Activated naive CD4-positive, alpha-beta T cell treated with anti-CD3 and anti-CD28 coated beads, Interleukin-2, amount 50 U/mL, for 72 hours (primary cell): Measurements from ENCODE around the gene HEY2. TPM values are rescaled to one million over a fixed set of nuclear protein-coding genes. Genes with fewer than 3 reads are reported as not detected.
"Not testable (repeated sequence)": the region's sequence is repeated elsewhere in the genome, so short reads cannot be mapped to it uniquely, and the experiment has no call there.

Experiments used
- ATAC-seq, 2 donors: fragments of 150-1000 bp; cut with Tn5 transposase; 2 replicates each; pipeline ENCODE4 v1.10.0; 2021; ENCODE audit warnings: mild to moderate bottlenecking in 2 of 2, moderate library complexity in 2 of 2
- DNase-seq, 2 donors: peaks; one replicate each; pipeline ENCODE4 v3.0.0; 2021 to 2022; ENCODE audit warnings: low spot score in 2 of 2
- H3K27ac Mint-ChIP-seq, 2 donors: one replicate each; pipeline ENCODE4 v1.8.0; 2022; ENCODE audit warnings: mild to moderate bottlenecking in 2 of 2, mixed read lengths in 2 of 2
- H3K36me3 Mint-ChIP-seq, 2 donors: one replicate each; pipeline ENCODE4 v1.8.0; 2022; ENCODE audit warnings: mixed read lengths in 2 of 2
- H3K9me3 Mint-ChIP-seq, 2 donors: one replicate each; pipeline ENCODE4 v1.8.0; 2022; ENCODE audit warnings: mixed read lengths in 2 of 2
- total RNA-seq, 2 donors: library from RNA; stranded (reverse); gene quantifications; one replicate each; pipeline ENCODE4 v1.2.3, GENCODE V29; 2022

Gene HEY2
- total RNA-seq, 2 donors from 2014 or later, result not detected

DNA sequence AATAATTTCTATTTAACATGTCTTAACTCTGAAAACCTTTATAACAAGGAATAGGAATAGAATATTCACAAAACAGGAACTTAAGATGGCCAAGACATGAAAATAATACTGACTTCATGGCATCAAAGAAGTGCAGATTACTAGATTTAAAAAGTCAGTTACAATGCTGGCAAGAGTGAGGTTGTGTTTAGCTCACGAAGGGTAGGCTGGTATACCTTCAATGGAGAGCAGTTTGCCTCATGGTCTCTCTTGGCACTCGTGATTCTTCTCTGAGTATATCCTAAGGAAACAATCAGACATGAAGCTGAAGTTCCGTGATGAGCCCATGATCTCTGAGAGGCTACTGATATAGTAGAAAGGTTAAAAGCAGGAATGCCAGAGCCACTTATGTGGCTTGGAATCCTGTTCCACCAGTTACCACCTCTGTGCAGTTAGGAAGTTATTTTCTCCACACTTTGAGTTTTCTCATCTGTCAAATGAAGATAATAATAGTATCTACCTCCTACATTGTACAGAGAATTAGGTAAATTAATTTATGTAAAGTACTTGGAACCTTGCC lies 48.5 kb downstream of the HEY2 start:
- DNase-seq (no peak), ATAC-seq (no peak)
- H3K27ac Mint-ChIP-seq, result no peak overlapping the region
- peaks cover 0 to 4% of the 10 kb centered on the region in 2 donors for H3K36me3 Mint-ChIP-seq
- no peaks in the 10 kb centered on the region for H3K9me3 Mint-ChIP-seq

DNA sequence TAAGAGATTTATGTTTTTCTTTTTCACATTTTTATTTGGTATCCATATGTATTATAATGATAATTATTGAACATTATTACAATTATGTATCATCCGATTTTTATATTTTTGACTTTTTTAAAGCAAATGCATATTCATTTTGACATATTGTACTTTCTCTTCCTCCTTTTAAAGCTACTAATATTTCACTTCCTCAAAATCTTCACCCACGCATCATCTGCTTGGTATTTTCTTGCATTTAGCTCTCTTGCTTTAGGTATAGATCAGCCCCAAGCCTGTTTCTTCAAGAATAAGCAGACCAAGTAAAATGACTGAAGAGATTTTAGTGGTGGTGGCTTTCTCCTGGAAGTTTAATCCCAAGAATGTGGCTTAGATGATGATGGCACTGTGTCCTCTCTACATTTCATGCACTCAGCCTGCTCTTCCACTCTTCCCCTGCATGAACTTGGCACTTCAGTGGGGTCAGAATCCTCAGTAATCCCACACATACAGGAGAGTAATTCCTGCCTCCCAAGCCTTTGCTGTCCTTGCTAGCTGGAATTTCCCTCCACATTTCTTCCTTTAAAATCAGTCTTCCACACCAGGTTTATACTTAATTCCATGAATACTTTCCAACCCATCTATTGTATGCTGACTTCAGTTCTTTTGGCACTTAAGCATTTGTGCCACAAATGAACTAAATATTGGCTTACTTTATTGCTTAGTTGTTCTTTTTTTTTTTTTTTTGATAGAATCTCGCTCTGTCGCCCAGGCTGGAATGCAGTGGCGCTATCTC lies 49.5 kb downstream of the HEY2 start:
- DNase-seq (no peak), ATAC-seq (no peak)
- no peak overlapping the region for H3K27ac Mint-ChIP-seq
- H3K36me3 Mint-ChIP-seq, result peaks cover 0 to 4% of the 10 kb centered on the region in 2 donors
- H3K9me3 Mint-ChIP-seq, result no peaks in the 10 kb centered on the region

DNA sequence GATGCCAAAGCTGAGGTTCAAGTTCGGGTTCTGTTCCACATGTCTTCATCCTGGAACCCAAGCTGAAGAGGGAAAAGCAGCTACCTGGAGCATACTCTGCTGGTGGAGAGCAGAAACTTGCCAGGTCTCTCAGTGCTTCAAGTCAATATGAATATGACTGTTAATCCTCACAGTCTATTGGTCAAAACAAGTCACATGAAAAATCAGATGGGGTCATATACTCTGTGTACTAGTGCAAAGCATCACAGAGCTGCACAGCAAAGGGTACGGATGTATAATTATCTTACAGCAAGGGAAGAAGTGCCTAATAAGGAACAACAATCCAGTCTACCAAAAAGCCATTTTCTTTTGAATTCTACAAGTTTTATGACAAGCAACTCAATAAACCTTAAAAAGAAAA lies 53.0 kb downstream of the HEY2 start:
- DNase-seq (no peak), ATAC-seq (no peak)
- peaks cover 0 to 4% of the 10 kb centered on the region in 2 donors for H3K36me3 Mint-ChIP-seq
- no peak overlapping the region for H3K27ac Mint-ChIP-seq
- no peaks in the 10 kb centered on the region for H3K9me3 Mint-ChIP-seq

DNA sequence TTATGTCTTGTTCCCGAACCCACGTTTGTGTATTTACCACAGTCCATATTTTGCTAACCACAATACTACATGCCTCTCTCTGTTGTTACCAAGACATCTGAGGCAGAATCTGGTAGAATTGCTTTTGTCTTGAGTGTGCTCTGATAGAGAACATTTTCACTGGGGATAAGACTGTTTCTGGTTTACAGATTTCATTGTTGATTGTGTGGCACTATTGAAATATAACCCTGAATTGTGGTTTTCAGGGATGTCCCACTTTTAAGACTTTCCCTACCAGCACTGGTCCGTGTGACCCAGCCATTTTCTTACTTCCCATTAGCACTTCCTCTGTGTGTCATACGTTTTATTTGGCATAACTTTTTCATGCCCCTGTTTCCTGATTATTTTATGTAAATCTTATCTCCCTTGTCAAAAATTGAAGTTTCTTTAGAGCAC lies 53.5 kb downstream of the HEY2 start:
- H3K9me3 Mint-ChIP-seq, result no peaks in the 10 kb centered on the region
- H3K27ac Mint-ChIP-seq, result no peak overlapping the region
- ATAC-seq (no peak), DNase-seq (no peak)
- H3K36me3 Mint-ChIP-seq, result peaks cover 0 to 5% of the 10 kb centered on the region in 2 donors

DNA sequence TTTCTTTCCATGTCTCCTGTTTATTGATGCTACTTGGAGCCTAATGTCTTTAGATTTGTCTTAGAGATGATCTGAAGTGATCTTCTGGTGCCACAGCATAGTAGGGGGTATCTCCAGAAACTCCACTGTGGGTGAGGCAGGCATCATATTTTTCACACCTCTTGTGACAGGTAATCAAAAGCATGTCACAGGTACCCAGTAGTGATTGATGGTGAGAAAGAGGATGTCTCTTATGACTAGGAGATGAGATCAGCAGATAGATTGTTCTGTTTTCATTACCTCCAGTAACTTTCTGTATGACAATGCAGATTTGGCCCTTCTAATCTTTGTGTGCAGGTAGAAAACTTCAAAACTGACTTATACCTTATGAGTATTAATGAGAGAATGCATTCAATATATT lies 54.8 kb downstream of the HEY2 start:
- peak; percentile 78 to 88 for ATAC-seq
- no peaks in the 10 kb centered on the region for H3K9me3 Mint-ChIP-seq
- H3K36me3 Mint-ChIP-seq, result peaks cover 0 to 18% of the 10 kb centered on the region in 2 donors
- H3K27ac Mint-ChIP-seq, result peak overlapping the region; percentile 5 to 31
- DNase-seq, result peak in 1 of 2 donors; percentile 42

DNA sequence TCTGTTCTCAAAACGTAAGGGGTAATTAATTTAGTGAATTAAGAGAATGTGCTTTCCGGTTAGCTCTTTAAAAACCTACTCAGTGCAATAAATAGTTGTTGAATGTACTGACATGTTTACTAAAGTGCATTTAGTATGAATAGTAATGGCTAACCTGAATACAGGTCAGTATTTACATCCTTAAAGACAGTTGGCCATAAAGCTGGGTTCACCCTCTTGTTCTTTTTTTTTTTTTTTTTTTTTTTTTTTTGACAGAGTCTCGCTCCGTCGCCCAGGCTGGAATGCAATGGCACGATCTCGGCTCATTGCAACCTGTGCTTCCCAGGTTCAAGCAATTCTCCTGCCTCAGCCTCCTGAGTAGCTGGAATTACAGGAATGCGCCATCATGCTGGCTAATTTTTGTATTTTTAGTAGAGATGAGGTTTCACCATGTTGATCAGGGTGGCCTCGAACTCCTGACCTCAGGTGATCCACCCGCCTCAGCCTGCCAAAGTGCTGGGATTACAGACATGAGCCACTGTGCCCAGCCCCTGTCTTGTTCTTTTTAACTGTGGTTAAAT lies 55.5 kb downstream of the HEY2 start:
- not testable (repeated sequence) for ATAC-seq, H3K27ac Mint-ChIP-seq, DNase-seq, H3K9me3 Mint-ChIP-seq
- peaks cover 0 to 18% of the 10 kb centered on the region in 2 donors for H3K36me3 Mint-ChIP-seq

DNA sequence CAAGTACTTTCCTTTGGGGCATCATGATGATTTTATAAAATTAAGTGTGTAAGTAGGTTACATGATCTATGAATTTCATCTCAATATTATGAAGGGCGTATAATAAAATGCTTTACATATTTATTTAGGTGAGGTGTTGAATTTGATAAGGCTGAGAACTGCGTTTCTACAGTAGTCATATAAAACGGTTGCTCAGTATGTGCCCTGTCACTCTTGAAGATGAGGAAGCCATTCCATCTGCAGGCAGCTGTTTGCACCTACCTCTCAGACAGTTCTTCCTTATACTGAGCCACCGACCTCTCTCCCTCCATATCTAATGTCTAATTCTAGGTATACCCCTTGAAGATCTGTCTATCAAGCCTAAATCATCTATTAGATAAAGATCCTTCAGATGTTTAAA lies 57.4 kb downstream of the HEY2 start:
- DNase-seq, result no peak
- H3K9me3 Mint-ChIP-seq, result no peaks in the 10 kb centered on the region
- peaks cover 0 to 18% of the 10 kb centered on the region in 2 donors for H3K36me3 Mint-ChIP-seq
- peak overlapping the region; percentile 24 to 63 for H3K27ac Mint-ChIP-seq
- ATAC-seq, result peak in 1 of 2 donors; percentile 16

DNA sequence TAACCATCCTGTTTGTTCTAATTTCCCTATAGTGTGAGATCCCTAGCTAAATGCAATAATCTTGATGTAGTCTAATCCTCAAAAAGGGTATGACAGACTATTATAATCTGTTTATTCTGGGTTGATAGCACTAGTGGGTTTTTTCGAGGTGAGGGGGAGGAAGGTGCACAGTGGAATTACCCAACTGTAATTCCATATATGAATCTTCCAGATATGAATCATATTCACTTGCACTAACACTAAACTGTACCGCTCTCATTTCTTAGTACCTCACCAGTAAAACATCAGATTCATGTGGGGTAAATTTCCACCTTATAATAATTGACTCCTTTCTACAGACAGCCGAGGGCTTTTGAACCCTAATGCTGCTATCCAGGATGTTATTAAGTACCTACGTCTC lies 57.9 kb downstream of the HEY2 start:
- Mint-ChIP-seq H3K36me3 (peaks cover 0 to 17% of the 10 kb centered on the region in 2 donors), H3K27ac (peak overlapping the region; percentile 24 to 63), H3K9me3 (no peaks in the 10 kb centered on the region)
- ATAC-seq (peak; percentile 78 to 83), DNase-seq (no peak)

DNA sequence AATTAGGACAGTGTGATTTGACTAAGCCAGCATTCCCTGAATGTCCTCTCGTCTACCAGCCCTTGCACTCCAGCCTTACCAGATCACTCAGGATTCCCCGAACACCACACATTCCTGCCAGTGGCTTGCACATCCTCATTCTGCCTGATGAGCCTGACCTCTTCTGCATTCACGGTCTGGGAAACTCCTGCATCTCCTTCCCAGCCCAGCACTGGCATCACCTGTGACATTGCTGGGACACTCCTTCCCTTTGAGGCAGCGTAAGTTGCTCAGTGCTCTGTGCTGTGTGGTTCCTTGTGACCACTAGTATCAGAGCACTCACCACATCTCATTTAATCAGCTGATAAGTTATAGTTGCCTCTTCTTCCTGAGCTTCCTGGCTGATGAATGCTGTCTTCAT lies 58.6 kb downstream of the HEY2 start:
- no peak for ATAC-seq
- no peaks in the 10 kb centered on the region for H3K9me3 Mint-ChIP-seq
- H3K27ac Mint-ChIP-seq, result peak overlapping the region; percentile 24 to 63
- no peak for DNase-seq
- peaks cover 0 to 24% of the 10 kb centered on the region in 2 donors for H3K36me3 Mint-ChIP-seq

DNA sequence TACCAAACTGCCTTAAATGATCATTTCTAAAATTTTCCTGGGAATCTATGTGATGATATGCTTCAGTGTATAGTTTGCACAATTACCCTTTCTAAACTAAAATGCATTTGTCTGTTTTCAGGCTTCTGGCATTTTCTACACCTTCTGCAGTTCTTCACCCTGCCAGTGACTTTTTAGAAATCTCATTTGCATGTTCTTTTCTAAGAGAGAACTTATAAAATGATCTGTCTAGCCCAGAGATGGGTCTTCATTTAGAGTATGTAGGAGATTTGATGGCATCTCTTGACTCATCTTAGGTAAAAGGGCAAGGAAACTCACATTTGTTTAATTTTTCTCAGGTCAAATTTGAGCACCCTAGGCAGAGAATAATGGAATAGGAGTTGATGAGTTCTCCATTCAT lies 59.2 kb downstream of the HEY2 start:
- peaks cover 0 to 25% of the 10 kb centered on the region in 2 donors for H3K36me3 Mint-ChIP-seq
- no peak for DNase-seq
- no peak for ATAC-seq
- no peaks in the 10 kb centered on the region for H3K9me3 Mint-ChIP-seq
- peak overlapping the region; percentile 24 to 63 for H3K27ac Mint-ChIP-seq

DNA sequence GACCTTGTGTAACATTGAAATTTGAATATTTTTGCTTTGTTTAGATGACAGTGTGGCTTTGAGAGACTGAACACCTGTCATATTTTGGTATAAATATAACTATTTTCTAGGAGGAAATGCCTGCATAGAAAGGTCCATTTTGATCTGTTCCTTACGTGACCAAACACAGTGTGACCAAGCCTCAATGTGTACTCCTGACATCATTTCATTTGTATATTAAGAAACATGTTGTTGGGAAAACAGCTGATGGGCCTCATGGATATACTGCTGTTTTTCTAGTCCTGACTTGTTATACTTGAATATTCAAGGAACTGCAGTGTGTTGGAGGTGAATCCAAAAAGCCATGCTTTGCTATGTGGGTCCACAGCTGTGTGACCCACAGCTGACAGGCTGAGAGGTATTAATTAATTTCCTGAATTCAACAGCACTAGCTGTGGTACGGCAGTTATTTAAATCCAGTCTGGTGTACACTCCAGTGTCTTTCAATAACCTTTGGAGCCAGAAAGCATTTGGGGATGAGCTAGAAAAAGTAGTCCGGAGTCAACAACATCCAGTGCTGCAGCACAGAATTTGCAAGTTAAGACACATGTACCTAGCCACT lies 60.2 kb downstream of the HEY2 start:
- no peak for DNase-seq

DNA sequence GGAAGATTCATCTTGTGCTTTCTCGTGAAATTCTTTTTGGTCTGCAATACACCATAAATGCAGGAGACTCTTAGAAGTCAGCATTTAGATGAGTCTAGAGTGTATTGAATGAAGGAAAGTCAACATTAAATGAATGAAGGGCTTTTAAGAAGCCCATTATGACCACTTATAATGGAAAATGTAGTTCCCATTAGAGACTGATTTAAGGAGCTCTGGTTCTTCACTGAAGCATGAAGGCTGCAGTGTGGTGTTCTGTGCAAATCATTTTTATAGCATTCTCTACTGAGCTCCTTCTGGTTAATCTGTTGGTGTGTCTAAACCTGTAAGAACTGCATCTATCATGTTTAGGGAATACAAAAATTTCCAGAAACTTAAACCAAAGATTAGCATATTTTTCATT lies 61.0 kb downstream of the HEY2 start:
- Mint-ChIP-seq H3K27ac (no peak overlapping the region), H3K36me3 (peaks cover 0 to 25% of the 10 kb centered on the region in 2 donors), H3K9me3 (no peaks in the 10 kb centered on the region)
- DNase-seq, result no peak
- ATAC-seq, result no peak

More for the DNA sequence above, 60.2 kb downstream of the HEY2 start:
- no peak overlapping the region for H3K27ac Mint-ChIP-seq
- no peak for ATAC-seq
- peaks cover 0 to 25% of the 10 kb centered on the region in 2 donors for H3K36me3 Mint-ChIP-seq
- no peaks in the 10 kb centered on the region for H3K9me3 Mint-ChIP-seq

Other genes with a start within 250 kb of the HEY2 start
- 10 to 100 TPM; 50.8 to 58.8 TPM for gene NCOA7, start 41.3 kb downstream of the HEY2 start, total RNA-seq
- gene HINT3, start 207.1 kb downstream of the HEY2 start, total RNA-seq, result 10 to 100 TPM in 1 of 2 donors, 1 to 10 TPM in 1; 7.0 to 11.5 TPM
- gene TRMT11, start 236.9 kb downstream of the HEY2 start, total RNA-seq, result 10 to 100 TPM; 33.0 to 53.6 TPM